GM18505 (cell line): ENCODE results near the gene CRPPA.
"Not testable (repeated sequence)": the region's sequence is repeated elsewhere in the genome, so short reads cannot be mapped to it uniquely, and the experiment has no call there.

Experiments used
- ATAC-seq: cut with Tn5 transposase; IDR thresholded peaks from one replicate; pipeline ENCODE4 v1.9.1; 2021; ENCODE audit not compliant: unreplicated experiment
- POLR2A ChIP-seq: IDR thresholded peaks from 4 replicates; pipeline ENCODE4 v1.6.1; 2011; ENCODE audit warnings: borderline replicate concordance; ENCODE audit not compliant: insufficient read depth, insufficient read length; ENCODE audit errors: extremely low read depth

The CRPPA gene

GRCh38 chr7:16397501-16398145, 23.7 kb downstream of the CRPPA start:
- TF ChIP-seq POLR2A = no peak
- ATAC-seq = no peak

- no peak for TF ChIP-seq POLR2A
- ATAC-seq = no peak
Observed at GRCh38 chr7:16396766-16397500, 24.4 kb downstream of the CRPPA start.

- ATAC-seq = no peak
- no peak for TF ChIP-seq POLR2A
Observed at GRCh38 chr7:16395121-16395520, 26.2 kb downstream of the CRPPA start.

- ATAC-seq = no peak
Observed at GRCh38 chr7:16393862-16394422, 27.4 kb downstream of the CRPPA start.

GRCh38 chr7:16392990-16393523, 28.3 kb downstream of the CRPPA start:
- no peak for TF ChIP-seq POLR2A
- no peak for ATAC-seq

More at GRCh38 chr7:16393862-16394422, 27.4 kb downstream of the CRPPA start:
- no peak for TF ChIP-seq POLR2A

GRCh38 chr7:16383786-16384185, 37.6 kb downstream of the CRPPA start:
- ATAC-seq = not testable (repeated sequence)

- ATAC-seq = not testable (repeated sequence)
Observed at GRCh38 chr7:16383103-16383502, 38.2 kb downstream of the CRPPA start.
